Measurements from ENCODE around the gene OGA.
A peak's percentile ranks its signal among the peaks of the same experiment; 100 is the strongest.

The OGA gene

GRCh38 chr10:101760510-101760909, 57.7 kb downstream of the OGA start:
- DNase-seq (ENCODE audit: low read depth, low spot score) = no peak

GRCh38 chr10:101759309-101760247, 58.7 kb downstream of the OGA start:
- no peak for DNase-seq (ENCODE audit: low read depth, low spot score)

GRCh38 chr10:101758858-101759257, 59.4 kb downstream of the OGA start:
- no peak for DNase-seq (ENCODE audit: low read depth, low spot score)

GRCh38 chr10:101752241-101752640, 66.0 kb downstream of the OGA start:
- DNase-seq (ENCODE audit: low read depth, low spot score) = no peak

GRCh38 chr10:101749047-101750016, 68.9 kb downstream of the OGA start:
- peak; percentile 14 for DNase-seq (ENCODE audit: low read depth, low spot score)

GRCh38 chr10:101748496-101748895, 69.7 kb downstream of the OGA start:
- no peak for DNase-seq (ENCODE audit: low read depth, low spot score)

- no peak for DNase-seq (ENCODE audit: low read depth, low spot score)
These were observed 73.1 kb downstream of the OGA start for GRCh38 chr10:101745074-101745696.

GRCh38 chr10:101744267-101744666, 74.0 kb downstream of the OGA start:
- DNase-seq (ENCODE audit: low read depth, low spot score) = no peak

GRCh38 chr10:101741938-101742337, 76.3 kb downstream of the OGA start:
- DNase-seq (ENCODE audit: low read depth, low spot score) = no peak

- DNase-seq (ENCODE audit: low read depth, low spot score) = no peak
These were observed 81.6 kb downstream of the OGA start for GRCh38 chr10:101736666-101737065.
